Ramos (cell line): Measurements from ENCODE around the gene DYNC1LI2.

Experiments
- in situ Hi-C: fragments of 300-500 bp; cut with MboI; formaldehyde crosslinking; loops from one replicate; pipeline ENCODE4 v1.14.3; 2022; ENCODE audit warnings: low sequenced_read_pairs; ENCODE audit not compliant: unreplicated experiment

Gene DYNC1LI2

GRCh38 chr16:66676599-66676998, 74.8 kb downstream of the DYNC1LI2 start:
- in situ Hi-C loops: no loop called here

GRCh38 chr16:66673691-66674090, 77.7 kb downstream of the DYNC1LI2 start:
- in situ Hi-C loops: no loop called here
